D721Med (cell line): Measurements from ENCODE around the gene LCE1E.

Source experiments
- DNase-seq: peaks from one replicate; pipeline ENCODE4 v3.0.0; 2011; ENCODE audit warnings: low spot score; ENCODE audit not compliant: insufficient read length
- FAIRE-seq: peaks from 2 replicates; lab custom pipeline; 2011; peaks lifted over from hg19 to GRCh38; lab: Jason Lieb, UNC
- TF ChIP-seq, protein P1 (sequence below): IDR thresholded peaks from 2 replicates; pipeline ENCODE4 v1.5.1; 2012; ENCODE audit warnings: mild to moderate bottlenecking, control low read depth; ENCODE audit not compliant: insufficient read depth; ENCODE audit errors: missing control alignments

The LCE1E gene

GRCh38 chr1:152786077-152786476 lies at the start of gene LCE1E:
TSS of gene LCE1E (plus strand) at chr1:152786257. CDS start at chr1:152787300, 1,043 bp downstream.
- no peak for FAIRE-seq
- no peak for DNase-seq
- TF ChIP-seq, protein P1, sequence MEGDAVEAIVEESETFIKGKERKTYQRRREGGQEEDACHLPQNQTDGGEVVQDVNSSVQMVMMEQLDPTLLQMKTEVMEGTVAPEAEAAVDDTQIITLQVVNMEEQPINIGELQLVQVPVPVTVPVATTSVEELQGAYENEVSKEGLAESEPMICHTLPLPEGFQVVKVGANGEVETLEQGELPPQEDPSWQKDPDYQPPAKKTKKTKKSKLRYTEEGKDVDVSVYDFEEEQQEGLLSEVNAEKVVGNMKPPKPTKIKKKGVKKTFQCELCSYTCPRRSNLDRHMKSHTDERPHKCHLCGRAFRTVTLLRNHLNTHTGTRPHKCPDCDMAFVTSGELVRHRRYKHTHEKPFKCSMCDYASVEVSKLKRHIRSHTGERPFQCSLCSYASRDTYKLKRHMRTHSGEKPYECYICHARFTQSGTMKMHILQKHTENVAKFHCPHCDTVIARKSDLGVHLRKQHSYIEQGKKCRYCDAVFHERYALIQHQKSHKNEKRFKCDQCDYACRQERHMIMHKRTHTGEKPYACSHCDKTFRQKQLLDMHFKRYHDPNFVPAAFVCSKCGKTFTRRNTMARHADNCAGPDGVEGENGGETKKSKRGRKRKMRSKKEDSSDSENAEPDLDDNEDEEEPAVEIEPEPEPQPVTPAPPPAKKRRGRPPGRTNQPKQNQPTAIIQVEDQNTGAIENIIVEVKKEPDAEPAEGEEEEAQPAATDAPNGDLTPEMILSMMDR: no peak

DNA sequence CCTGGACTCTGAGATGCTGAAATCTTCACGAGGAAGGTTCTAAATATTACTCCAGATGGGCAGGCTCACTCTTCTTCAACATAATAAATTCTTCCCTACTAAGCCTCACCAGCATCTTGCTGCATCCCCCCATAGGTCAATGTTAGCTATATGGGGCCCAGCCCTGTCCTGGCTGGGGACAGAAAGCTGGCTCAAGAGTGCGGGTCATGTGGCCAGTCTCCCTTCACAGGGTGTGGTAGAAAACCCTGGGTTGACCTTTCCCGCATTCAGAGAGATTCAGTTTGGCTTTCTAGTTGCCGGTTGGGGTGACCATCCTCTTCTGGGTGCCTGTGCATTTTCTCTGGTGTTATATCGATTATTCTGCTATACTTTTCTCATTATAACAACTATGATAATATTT lies 48.1 kb upstream of the LCE1E start:
- FAIRE-seq (no peak), DNase-seq (no peak)
- TF ChIP-seq, protein P1: no peak

GRCh38 chr1:152739841-152740240 lies 46.2 kb upstream of the LCE1E start:
- no peak for DNase-seq
- FAIRE-seq: no peak
- TF ChIP-seq, protein P1: no peak

GRCh38 chr1:152741656-152742055 lies 44.4 kb upstream of the LCE1E start:
- DNase-seq (no peak), FAIRE-seq (no peak)
- TF ChIP-seq, protein P1: no peak

DNA sequence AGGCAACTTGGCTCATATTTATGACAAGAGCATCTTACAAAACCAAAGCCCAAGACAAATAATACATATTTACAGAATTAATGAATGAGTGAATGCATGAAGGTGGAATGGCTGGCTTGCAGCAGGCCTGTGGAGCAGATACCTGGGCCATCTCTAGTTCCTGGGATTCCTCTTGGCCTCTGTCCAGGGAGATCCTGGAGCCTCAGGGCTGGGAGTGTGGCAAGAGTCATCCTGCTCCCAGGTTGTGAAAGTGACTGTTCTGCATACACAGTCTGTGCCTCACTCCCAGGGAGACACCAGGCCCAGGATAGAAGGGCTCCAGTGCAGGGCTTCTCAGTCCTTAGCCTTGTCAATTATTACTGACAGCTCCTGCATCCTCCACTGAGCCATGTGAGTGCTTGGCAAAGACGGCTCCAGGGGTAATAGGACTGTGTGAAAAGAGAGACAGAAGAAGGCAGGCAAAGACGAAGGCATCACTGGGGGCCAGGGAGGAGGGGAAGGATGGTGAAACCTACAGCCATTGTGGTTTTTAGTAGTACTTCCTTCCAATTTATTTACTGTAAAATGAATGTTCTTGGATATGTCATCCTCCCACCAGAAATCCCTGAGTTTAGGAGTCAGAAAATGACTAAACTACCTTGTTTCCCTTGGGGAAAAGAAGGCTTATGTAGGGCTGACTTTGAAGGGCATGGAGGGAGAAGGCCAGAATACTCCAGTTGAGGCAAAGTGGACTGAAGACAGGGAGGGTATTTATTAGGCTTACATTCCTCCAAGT lies 42.5 kb upstream of the LCE1E start:
- FAIRE-seq (no peak), DNase-seq (no peak)
- TF ChIP-seq, protein P1: no peak

- no peak for FAIRE-seq
- DNase-seq: no peak
- TF ChIP-seq, protein P1: peak; percentile 43
Measured at GRCh38 chr1:152745289-152745704, 40.8 kb upstream of the LCE1E start.
